ENCODE measurements around the gene MAOB.

MAOB gene

DNA sequence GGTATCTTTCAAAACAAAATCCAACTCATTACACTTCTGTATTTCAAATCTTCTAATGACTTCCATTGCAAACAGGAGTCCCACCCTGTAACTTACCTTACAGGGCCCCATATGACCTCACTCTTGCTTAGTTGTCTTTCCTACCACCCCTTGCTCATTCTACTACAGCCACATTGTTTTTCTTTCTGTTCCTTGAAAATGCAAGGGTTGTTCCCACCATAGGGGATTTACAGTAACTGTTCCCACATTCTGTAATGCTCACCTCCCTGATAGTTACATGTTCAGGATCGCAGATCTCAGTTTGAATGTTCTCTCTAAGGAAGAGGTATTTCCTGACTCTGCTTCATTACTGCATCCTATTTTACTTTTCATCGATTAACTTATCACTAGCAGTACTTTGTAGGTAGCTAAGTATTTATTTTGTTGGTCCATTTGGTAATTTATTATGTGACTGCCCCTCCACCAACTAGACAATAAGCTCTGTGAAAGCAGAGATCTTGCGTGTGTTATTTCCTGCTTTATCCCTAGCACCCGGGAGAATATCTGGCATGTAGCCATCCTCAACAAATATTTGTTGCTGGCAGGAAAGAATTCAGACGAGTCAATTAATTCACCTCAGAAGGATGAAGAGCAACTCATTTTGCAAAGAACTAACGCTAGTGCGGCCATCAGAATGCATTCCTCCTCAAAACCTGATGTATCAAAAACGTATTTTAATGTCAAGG is 21.4 kb downstream of the MAOB start:
- DNase-seq (ENCODE audit: low spot score), result no peak

DNA sequence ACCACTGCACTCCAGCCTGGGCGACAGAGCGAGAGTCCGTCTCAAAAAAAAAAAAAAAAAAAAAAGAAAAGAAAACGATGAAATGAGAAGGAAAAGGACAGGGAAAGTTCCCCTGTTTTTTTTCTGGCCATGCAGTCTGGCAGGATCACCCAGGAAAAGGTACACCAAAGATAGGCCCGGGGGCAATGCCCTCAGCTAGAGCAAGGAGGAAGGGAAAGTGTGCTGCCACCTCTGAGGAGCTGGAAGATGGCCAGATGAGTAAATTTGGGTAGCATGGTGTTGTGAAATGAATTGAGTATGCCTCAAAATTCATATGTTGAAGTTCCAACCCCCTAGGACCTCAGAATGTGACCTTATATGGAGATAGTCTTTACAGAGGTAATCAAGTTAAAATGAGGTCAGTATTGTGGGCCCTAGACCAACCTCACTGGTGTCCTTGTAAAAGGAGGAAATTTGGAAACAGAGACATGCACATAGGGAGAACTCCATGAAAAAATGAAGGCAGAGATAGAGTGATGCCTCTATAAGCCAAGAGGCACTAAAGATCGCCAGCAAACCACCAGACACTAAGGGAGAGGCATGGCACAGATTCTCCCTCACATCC is 28.9 kb downstream of the MAOB start:
- DNase-seq (ENCODE audit: low spot score), result no peak

DNA sequence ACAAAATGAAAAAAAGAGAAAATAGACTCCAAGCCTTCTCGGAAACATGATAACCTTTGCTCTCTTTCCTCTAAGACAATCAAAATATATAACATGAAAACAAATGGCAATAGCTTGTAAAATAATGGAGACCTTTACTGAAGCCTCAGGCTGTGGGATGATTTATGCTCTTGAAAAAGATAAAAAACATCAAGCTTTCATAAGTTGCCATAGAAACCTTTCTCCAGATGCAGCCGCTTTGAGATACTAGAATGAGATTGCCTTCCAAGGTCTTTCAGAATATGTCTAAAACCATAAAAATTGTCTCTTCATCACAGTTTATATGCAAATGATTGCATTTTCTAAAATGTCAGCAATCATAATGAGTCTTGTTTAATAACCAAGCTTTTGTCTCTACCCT is 31.6 kb downstream of the MAOB start:
- no peak for DNase-seq (ENCODE audit: low spot score)

DNA sequence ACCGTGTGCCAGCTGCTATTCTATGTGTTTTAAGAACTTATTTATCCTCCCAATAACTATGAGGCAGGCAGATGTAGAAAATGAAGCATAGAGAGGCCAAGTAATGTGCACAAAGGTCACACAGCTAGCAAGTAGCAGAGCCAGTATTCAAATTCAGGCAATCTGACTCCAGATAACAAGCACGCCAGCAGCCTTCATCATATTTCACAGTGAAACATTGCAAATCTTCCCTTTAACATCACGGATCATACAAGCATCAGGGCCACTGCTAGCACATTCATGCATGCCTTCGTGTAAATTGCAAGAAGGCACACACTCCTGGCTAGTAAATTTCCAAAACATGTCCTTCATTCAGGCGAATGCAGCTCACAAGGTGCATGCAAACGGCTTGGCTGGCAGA is 33.1 kb downstream of the MAOB start:
- DNase-seq (ENCODE audit: low spot score), result no peak

DNA sequence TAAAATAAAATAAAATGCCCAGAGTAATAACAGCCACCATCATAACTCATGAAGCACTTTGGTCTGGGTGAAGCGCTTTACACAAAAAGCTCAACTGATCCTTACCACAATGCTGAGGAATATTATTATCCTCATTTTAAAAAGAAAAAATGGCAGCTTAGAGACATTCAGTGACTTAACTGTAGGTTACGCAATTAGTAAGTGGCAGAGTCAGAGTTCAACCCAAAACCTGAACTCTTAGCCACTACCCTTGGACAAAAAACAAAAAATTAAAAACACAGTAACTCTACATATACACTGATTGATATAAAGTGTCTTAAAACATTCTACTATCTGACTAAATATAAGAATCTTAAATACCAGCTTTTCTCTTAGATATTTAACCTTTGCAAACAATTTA is 34.9 kb downstream of the MAOB start:
- no peak for DNase-seq (ENCODE audit: low spot score)

DNA sequence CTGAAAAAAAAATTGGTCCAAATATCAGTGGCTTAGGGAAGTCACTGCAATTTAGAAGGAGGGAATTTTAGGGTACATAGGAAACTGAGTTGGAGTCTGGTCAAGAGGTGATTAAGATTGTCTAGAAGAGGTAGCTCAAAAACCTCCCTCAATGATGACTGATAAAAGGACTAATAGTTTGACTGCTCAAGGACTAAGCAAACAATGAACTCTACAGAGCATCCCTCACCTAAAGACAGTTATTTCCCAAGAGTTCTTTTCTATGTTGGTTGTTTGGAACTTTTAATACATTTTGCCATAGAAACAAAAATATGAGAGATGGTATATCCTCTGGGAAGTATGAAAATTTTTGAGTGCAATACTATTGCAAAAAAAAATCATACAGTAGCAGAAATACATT is 35.7 kb downstream of the MAOB start:
- no peak for DNase-seq (ENCODE audit: low spot score)

DNA sequence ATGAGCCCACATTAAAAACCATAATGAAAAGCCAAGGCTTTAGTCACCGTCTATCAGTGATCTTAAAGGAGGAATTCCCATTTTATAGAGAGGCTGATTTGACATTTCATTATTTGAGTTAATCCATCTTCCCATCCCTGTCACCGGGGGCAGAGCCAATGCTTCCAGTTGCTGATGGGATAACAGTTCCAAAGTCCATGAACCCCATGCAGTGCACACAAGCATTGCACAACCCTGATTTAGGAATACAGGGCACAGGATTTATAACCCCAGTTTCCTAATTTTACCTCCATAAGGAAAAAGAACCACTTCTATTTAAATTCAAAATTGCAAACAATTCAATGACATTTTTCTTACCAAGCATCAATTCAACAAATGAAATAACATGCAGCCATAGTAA is 36.5 kb downstream of the MAOB start:
- DNase-seq (ENCODE audit: low spot score), result no peak

DNA sequence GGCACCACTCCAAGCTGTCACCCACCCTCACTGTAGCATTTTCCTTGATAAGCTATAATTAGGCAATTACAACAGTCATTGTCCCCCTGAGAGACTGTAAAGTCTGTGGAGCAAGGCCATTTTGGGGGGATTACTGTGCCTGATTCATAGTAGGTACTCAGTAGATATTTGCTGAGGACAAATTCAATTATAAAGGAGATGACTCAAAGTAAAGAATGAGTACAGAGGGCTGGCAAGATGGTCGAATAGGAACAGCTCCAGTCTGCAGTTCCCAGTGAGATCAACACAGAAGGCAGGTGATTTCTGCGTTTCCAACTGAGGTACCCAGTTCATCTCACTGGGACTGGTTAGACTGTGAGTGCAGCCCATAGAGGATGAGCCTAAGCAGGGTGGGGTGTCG is 42.0 kb downstream of the MAOB start:
- DNase-seq (ENCODE audit: low spot score), result no peak

DNA sequence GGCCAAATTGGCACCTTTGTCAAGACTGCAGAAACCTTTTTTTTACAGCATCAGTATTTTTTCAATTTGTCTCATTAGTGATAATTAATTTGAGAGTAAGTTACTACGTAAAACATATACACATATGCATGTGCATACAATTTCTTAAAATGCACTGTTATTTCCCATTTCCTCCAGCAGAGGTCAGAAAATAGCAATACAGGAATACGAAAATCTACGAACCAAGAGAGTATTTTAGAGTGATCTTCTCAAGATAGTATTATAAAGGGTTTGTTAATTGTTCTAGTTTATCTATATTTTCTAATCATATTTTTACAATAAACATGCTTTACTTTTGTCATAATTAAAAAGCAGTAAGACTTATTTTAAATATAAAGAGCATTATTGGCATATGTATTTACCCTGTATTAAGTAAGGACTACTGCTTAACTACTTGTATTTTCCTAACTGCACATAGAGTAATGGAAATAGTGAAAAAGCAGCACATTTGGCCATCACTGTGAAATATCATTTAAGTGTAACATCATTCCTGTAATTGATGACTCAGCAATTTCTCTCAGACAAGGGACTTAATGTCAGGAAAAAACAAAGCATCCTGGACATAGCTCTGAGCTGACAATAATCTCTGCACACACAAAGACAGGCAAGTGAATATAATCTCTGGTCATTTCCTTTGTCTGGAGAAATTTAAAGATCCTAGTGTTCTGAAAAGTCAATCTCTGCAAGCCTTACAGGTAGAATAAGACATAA is 45.6 kb downstream of the MAOB start:
- DNase-seq (ENCODE audit: low spot score), result peak; percentile 31

DNA sequence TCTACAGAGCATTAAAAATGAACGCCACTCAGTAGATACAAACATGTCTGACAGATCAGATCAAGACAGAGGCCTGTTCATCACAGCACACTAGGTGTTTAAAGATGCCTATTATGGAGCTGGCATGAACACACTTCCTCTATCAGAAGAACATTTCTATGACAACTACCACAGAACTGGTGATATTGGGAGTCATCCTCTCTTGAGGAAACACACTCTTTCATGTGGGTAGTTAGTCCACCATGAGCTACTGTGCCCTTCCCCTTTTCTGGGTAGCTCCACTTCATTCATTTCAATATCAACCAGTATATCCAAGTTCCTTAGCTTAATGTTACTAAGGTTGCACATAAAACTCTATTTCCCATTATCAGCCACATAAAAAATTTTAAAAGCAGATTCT is 46.7 kb downstream of the MAOB start:
- no peak for DNase-seq (ENCODE audit: low spot score)

DNA sequence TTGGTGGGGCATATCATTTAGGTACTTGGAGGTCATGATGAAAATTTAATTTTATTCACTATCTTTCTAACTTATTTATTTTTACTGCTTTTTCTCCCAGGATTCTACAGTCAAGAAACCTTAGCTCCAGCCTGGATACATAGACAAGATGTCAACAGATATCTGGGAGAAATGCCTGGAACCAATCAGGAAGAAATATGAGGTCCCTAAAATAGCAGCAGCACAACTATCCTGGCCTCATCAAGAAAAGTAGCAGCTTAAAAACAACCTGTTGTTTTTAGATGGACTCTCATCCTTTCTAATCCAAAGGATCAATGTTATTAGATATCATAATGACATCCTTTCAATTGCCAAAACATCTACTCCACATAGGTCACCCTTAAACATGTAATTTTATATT is 54.5 kb downstream of the MAOB start:
- no peak for DNase-seq (ENCODE audit: low spot score)

DNA sequence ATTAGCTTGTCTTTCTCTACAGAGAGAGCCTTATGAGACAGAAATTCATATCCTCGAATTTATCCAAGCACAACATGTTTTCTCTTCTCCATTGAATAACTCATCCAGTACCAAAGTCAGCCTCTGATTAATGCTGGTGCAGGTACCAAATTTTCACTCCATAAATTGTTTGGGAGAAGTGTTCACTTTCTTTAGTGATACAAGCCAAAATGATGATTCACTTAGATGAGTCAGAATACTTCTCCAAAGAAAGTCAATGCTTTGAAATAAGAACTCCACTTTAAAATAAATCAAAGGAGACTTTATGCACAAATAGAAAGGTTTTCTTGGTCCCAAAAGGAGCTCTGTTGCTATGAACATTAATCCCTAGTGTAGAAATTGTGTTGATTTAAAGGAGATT is 60.2 kb downstream of the MAOB start:
- no peak for DNase-seq (ENCODE audit: low spot score)

DNA sequence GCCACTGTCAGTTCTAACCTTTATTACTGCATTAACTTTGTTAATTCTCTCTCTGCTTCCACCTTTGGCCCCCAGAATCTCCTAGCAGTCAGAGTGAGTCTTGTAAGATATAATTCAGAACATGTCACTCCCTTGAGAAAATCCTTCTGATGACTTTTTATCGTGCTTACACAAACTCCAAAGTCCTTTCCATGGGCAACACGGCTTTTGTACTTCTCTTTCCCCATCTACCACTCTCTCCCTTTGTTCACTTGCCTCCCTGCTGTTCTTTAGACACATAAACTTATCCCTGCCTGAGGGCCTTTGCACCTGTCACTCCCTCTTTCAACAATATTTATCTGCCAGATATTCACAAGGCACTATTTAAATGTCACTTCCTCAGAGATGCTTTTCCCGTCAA is 64.8 kb downstream of the MAOB start:
- no peak for DNase-seq (ENCODE audit: low spot score)

DNA sequence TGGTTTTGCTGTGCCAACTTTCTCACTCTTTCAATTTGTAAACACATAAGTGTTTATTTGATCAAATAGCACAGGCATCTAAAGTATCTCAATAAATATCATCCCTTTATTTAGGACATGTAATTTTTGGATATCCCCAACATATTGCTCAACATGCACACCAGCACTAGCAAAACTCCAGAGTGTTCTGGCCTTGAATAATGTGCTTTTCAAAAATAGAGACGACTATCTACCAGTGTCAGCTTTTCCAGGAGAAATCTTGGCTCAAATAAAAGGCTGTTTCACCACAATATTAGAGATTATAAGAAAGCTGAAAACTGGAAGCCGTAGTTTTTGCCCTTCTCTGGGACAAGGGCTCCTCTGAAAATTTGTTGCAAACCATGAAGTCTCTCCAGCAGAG is 67.0 kb downstream of the MAOB start:
- DNase-seq (ENCODE audit: low spot score), result no peak

DNA sequence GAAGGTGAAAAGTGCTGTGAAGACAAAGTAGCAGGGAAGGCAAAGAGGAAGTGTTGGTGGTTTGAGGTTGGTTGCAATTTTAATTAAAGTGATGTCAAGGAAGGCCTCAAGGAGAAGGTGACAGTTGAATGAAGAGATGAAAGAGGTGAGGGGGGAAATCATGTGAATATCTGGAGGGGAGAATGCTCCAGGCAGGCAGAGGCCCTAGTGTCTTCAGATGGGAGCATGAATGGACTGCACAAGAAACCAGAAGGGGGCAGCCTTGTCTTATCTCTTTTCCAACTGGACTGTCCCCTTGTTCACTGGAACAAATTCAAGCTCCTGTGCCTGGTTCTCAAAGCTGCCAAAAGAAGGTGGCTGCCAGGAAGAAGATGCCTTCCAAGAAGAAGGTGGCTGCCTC is 68.4 kb downstream of the MAOB start:
- DNase-seq (ENCODE audit: low spot score), result peak; percentile 2

DNA sequence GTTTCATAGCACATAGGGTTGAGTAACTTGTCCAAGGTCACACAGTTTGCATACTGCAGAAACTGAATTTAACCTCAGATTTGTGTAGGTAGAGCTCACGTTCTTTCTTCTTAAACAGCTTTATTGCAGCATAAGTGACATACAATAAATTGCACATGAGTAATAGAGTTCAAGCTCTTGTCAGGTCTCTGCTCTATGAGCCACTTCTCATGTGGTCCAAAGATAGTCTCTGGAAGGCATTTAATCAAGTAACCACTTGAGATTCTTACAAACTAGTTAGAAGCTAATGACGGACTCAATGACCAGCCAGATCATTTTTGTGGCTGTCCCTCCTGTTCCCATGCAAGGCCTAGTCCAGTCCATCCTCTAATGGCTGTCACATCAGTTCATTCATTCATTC is 68.9 kb downstream of the MAOB start:
- DNase-seq (ENCODE audit: low spot score), result no peak

DNA sequence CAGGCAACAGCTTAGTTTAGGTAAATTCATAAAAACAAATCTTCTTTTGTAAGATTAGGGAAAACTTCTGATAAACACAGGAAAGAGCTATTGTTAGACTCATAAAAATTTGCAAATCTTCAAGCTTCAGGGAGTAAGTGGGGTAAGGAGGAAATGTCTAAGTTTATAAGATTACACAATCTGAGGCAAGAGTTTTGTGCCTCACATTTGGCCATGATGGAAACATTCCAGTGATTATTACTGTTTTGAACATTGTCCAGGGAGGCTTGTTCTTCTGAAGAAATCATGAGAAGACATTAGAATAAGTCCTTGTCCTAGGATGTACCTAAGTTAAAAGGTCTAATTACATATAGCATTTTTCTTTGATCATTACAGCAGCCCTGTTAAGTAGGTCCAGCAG is 72.8 kb downstream of the MAOB start:
- DNase-seq (ENCODE audit: low spot score), result no peak

DNA sequence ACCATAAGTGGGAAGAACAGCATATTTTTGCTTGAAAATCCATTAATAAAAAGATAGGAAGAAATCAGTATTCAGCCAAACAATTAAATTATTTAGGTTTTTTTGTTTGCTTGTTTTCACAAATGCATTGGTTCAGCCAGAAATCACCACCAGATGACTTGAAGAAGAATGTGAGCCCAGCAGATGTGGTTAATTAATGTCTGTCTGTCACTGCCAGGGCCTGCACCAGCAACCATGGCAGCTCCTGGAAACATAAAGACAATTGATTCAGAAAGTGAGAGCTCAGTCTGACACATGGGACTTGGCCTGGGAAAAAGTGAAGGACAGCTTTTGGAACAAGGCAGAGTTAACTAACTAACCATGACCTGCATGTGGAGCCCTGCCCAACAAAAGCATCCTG is 74.0 kb downstream of the MAOB start:
- DNase-seq (ENCODE audit: low spot score), result no peak

DNA sequence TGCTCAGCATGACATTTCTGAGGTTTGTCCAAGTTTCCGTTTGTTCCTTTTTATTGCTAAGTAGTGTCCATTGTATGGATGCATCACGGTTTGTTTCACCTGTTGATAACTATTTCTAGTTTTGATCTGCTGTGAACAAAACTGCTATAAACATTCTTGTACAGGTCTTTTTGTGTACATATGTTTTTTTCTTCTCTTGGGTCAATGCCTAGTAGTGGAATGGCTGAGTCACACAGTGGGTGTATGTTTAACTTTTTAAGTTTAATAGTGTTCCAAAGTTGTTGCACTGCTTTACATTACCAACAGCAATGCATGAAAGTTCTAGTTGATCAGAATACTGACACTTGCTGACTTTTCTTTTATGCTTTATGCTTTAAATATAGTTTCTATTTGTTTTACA is 76.7 kb downstream of the MAOB start:
- DNase-seq (ENCODE audit: low spot score), result no peak

DNA sequence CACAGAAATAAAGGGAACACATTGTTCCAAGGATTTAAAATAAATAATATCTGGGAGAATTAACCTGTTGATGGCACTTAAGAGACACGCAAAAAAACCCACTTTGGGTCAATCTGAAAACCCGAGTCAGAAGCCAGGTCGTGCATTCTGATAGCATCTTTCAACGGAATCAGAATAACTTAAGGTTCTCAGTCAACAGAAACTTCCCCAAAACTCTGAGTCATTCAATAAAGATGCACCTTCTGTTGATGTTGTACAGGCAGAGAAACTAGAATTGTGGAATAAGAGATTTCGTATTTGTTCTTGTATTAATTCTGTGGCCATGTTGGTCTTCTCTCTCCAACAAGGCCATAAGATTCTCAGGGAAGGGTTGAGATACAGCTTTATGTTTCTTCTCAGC is 78.2 kb downstream of the MAOB start:
- DNase-seq (ENCODE audit: low spot score), result no peak

DNA sequence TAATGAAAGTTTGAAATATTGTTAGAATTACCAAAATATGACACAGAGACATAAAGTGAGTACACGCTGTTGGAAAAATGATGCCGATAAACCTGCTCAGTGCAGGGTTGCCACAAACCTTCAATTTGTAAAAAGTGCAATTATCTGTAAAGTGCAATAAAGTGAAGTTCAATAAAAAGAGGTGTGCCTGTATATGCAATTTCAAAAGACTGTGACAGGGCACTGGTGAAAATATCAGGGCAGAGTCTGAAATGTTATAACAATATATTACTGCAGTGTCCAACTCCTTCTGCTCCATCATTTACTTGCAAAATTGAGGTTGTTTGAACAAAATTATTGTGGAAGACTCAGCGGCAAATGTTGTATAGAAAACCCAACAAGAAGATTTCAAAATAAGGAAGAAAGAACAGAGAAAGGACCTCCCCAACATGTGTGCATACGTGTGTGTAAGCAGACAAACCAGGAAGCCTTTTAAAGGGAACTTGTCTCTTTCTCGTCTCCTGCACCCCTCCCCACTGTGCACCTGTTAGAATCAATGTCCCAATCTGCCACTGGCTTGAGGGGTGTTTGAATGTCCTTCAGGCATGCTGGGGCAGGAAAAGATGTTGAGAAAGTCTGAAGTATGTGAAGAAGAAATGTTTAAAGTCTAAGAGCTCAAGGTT is 96.2 kb downstream of the MAOB start:
- no peak for DNase-seq (ENCODE audit: low spot score)

DNA sequence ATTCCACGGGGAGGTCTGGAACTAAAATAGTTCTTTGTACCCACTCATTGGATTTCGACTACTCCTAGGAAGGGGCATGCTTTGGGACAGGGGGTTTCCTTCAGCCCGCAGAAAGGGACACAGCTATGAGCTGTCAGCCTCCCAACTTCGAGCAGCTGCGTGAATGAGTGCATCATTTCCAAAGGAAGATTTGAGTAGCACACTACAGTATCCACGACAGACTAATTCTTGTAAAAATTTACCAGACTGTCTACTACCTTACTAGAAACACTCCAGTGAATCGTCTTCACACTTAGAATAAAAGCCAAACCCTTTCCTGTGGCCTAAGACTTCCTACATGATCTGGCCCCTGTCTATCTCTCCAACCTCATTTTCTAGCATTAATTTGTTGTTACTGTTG is 124.2 kb downstream of the MAOB start:
- DNase-seq (ENCODE audit: low spot score), result no peak

DNA sequence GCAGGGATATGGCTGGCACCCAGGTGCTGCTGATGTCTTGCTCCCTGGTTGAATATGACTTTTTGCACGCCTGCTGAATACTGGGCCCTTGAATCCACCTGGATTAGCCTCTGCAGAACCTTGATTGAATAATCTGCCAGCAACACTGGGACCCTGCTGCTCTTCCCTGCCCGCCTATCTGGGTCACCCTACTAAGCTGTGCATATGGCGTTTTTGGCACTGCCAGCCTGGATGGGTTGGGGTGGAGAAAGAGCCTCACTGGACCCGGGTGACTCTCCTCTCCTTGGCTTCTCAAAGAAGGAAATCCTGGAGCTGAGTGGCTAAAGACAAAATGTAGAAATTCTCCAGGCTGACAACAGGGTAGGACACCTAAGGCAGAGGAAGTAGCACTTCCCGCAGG is 126.2 kb downstream of the MAOB start:
- DNase-seq (ENCODE audit: low spot score), result no peak
